CD4-positive, alpha-beta T cell treated with Interleukin-15 for 4 hours (primary cell): ENCODE results near the gene GCLC.

Experiments used
- DNase-seq: peaks from one replicate; pipeline ENCODE4 v3.0.0-alpha.2; 2020; ENCODE audit warnings: low spot score

Gene GCLC

GRCh38 chr6:53523511-53524454, 21.1 kb downstream of the GCLC start:
- DNase-seq: no peak

GRCh38 chr6:53520320-53520928, 24.5 kb downstream of the GCLC start:
- DNase-seq: no peak

- DNase-seq: no peak
These were observed 26.0 kb downstream of the GCLC start for GRCh38 chr6:53518862-53519261.

GRCh38 chr6:53517021-53517420, 27.9 kb downstream of the GCLC start:
- no peak for DNase-seq

- no peak for DNase-seq
These were observed 30.2 kb downstream of the GCLC start for GRCh38 chr6:53514677-53515076.

- no peak for DNase-seq
These were observed 31.4 kb downstream of the GCLC start for GRCh38 chr6:53513519-53513966.

- no peak for DNase-seq
These were observed 31.8 kb downstream of the GCLC start for GRCh38 chr6:53513056-53513455.

GRCh38 chr6:53512626-53513025, 32.3 kb downstream of the GCLC start:
- no peak for DNase-seq

- no peak for DNase-seq
These were observed 34.2 kb downstream of the GCLC start for GRCh38 chr6:53510746-53511145.

GRCh38 chr6:53506872-53507271, 38.0 kb downstream of the GCLC start:
- no peak for DNase-seq

- no peak for DNase-seq
These were observed 40.4 kb downstream of the GCLC start for GRCh38 chr6:53504512-53504911.

GRCh38 chr6:53503060-53503459, 41.8 kb downstream of the GCLC start:
- no peak for DNase-seq

GRCh38 chr6:53501432-53501831, 43.5 kb downstream of the GCLC start:
- DNase-seq: no peak

GRCh38 chr6:53500095-53500494, 44.8 kb downstream of the GCLC start:
- DNase-seq: no peak

- DNase-seq: no peak
These were observed 45.8 kb downstream of the GCLC start for GRCh38 chr6:53499094-53499493.

GRCh38 chr6:53498649-53499048, 46.3 kb downstream of the GCLC start:
- DNase-seq: no peak

GRCh38 chr6:53497905-53498304, 47.0 kb downstream of the GCLC start:
- no peak for DNase-seq

- no peak for DNase-seq
These were observed 48.0 kb downstream of the GCLC start for GRCh38 chr6:53496797-53497375.

- no peak for DNase-seq
These were observed 49.1 kb downstream of the GCLC start for GRCh38 chr6:53495506-53496499.

GRCh38 chr6:53494076-53494475, 50.8 kb downstream of the GCLC start:
- no peak for DNase-seq

GRCh38 chr6:53493635-53494025, 51.3 kb downstream of the GCLC start:
- DNase-seq: no peak
